H1 (cell line): ENCODE data around the gene LPIN2. TPM values are rescaled to one million over a fixed set of nuclear protein-coding genes. Genes with fewer than 3 reads are reported as not detected.

Experiments
- CTCF ChIA-PET: fragments of 300-600 bp; sonication (Branson Sonifier 250); formaldehyde crosslinking; loops from one replicate; lab custom pipeline; 2021; ENCODE audit not compliant: partially characterized antibody; lab: Charles Lee
- POLR2A ChIA-PET: fragments of 300-600 bp; sonication (Branson Sonifier 250); formaldehyde crosslinking; loops from one replicate; lab custom pipeline; 2021; ENCODE audit warnings: inconsistent platforms; ENCODE audit not compliant: partially characterized antibody; lab: Charles Lee
- DNase-seq, 2 experiments: peaks; one replicate each; pipeline versions ENCODE4 v3.0.0 to v3.0.0-alpha.2; 2010 to 2022; ENCODE audit warnings: low spot score in 2 of 2, low read depth in 1 of 2, mixed read lengths in 1 of 2
- FAIRE-seq: peaks from 2 replicates; lab custom pipeline; 2011; peaks lifted over from hg19 to GRCh38; lab: Jason Lieb, UNC
- H2AFZ ChIP-seq: 2 replicates; pipeline ENCODE4 v1.8.1; 2012; ENCODE audit warnings: low read length, inconsistent platforms
- H2AK5ac ChIP-seq: 2 replicates; pipeline ENCODE4 v1.6.1; 2013; ENCODE audit warnings: low read depth, low read length
- H2BK120ac ChIP-seq: replicated peaks from 2 replicates; pipeline ENCODE3; 2013; ENCODE audit warnings: low read depth, low read length, inconsistent platforms
- H2BK12ac ChIP-seq: 2 replicates; pipeline ENCODE4 v1.6.1; 2013; ENCODE audit warnings: low read depth, low read length
- H2BK15ac ChIP-seq: 2 replicates; pipeline ENCODE4 v1.6.1; 2013; ENCODE audit warnings: low read length
- H2BK20ac ChIP-seq: 2 replicates; pipeline ENCODE4 v1.6.1; 2013; ENCODE audit warnings: low read length
- H2BK5ac ChIP-seq: 2 replicates; pipeline ENCODE4 v1.6.1; 2013; ENCODE audit warnings: low read depth, low read length
- H3K14ac ChIP-seq: 2 replicates; pipeline ENCODE4 v1.6.1; 2013; ENCODE audit warnings: inconsistent platforms; ENCODE audit not compliant: insufficient read length
- H3K18ac ChIP-seq: 2 replicates; pipeline ENCODE4 v1.6.1; 2013; ENCODE audit warnings: low read length; ENCODE audit errors: extremely low read depth
- H3K23ac ChIP-seq: 2 replicates; pipeline ENCODE4 v1.6.1; 2013; ENCODE audit warnings: inconsistent platforms; ENCODE audit not compliant: insufficient read length
- H3K23me2 ChIP-seq: 2 replicates; pipeline ENCODE4 v1.6.1; 2013; ENCODE audit warnings: low read depth, low read length
- H3K27ac ChIP-seq: 2 replicates; pipeline ENCODE4 v1.6.1; 2011; ENCODE audit warnings: low read depth, low read length, inconsistent platforms
- H3K27me3 ChIP-seq, 4 experiments: replicated peaks in 1 of 4; 1 replicate in 1 of 4; 2 replicates in 3 of 4; pipeline versions ENCODE4 v1.6.1 to v1.8.1; 2011 to 2013; ENCODE audit warnings: low read length in 3 of 4, mild to moderate bottlenecking in 3 of 4, inconsistent platforms in 2 of 4, mixed read lengths in 2 of 4, moderate library complexity in 1 of 4; ENCODE audit not compliant: control insufficient read depth in 3 of 4, insufficient read depth in 3 of 4; ENCODE audit errors: extremely low read depth in 1 of 4
- H3K36me3 ChIP-seq, 4 experiments: 2 replicates each; pipeline versions ENCODE4 v1.6.1 to v1.8.1; 2011 to 2013; ENCODE audit warnings: mild to moderate bottlenecking in 4 of 4, low read length in 3 of 4, moderate library complexity in 2 of 4, control low read depth in 1 of 4, inconsistent platforms in 1 of 4; ENCODE audit not compliant: insufficient read depth in 4 of 4, control insufficient read depth in 2 of 4
- H3K4ac ChIP-seq: replicated peaks from 2 replicates; pipeline ENCODE3; 2013; ENCODE audit warnings: low read length, low read depth, mixed read lengths, inconsistent platforms; ENCODE audit not compliant: insufficient read length
- H3K4me1 ChIP-seq, 4 experiments: replicated peaks in 1 of 4; 1 replicate in 1 of 4; 2 replicates in 3 of 4; pipeline versions ENCODE4 v1.6.1 to v1.8.1; 2011 to 2013; ENCODE audit warnings: low read length in 3 of 4, inconsistent platforms in 2 of 4, mixed read lengths in 1 of 4; ENCODE audit not compliant: insufficient read depth in 4 of 4, control insufficient read depth in 3 of 4
- H3K4me2 ChIP-seq, 2 experiments: 2 replicates each; pipeline versions ENCODE4 v1.6.1 to v1.8.1; 2011 to 2013; ENCODE audit warnings: low read depth in 2 of 2, low read length in 2 of 2, control low read depth in 1 of 2, inconsistent platforms in 1 of 2, mild to moderate bottlenecking in 1 of 2; ENCODE audit not compliant: insufficient read depth in 1 of 2
- H3K4me3 ChIP-seq, 4 experiments: fragments of 200-600, 300-600 bp in 1 of 4; sonication (generic), shearing (Covaris generic), sonication (Bioruptor Twin) in 1 of 4; 2 replicates each; pipeline versions ENCODE4 v1.5.1 to v1.8.1; 2011 to 2016; ENCODE audit warnings: low read length in 4 of 4, low read depth in 3 of 4, control low read depth in 2 of 4, inconsistent platforms in 2 of 4, mild to moderate bottlenecking in 2 of 4, mixed read lengths in 1 of 4, moderate library complexity in 1 of 4; ENCODE audit not compliant: insufficient read depth in 2 of 4; ENCODE audit errors: extremely low read depth in 1 of 4
- H3K56ac ChIP-seq: replicated peaks from 2 replicates; pipeline ENCODE3; 2013; ENCODE audit warnings: low read depth, mild to moderate bottlenecking, mixed read lengths, low read length, inconsistent platforms; ENCODE audit not compliant: insufficient read length
- H3K79me1 ChIP-seq: 2 replicates; pipeline ENCODE4 v1.6.1; 2013; ENCODE audit warnings: low read depth, low read length, control low read depth
- H3K79me2 ChIP-seq, 2 experiments: 2 replicates each; pipeline versions ENCODE4 v1.6.1 to v1.8.1; 2012 to 2013; ENCODE audit warnings: low read length in 2 of 2, mild to moderate bottlenecking in 2 of 2, inconsistent platforms in 1 of 2; ENCODE audit not compliant: insufficient read depth in 2 of 2, control insufficient read depth in 1 of 2
- H3K9ac ChIP-seq, 4 experiments: replicated peaks in 1 of 4; 1 replicate in 1 of 4; 2 replicates in 3 of 4; pipeline versions ENCODE4 v1.6.1 to v1.8.1; 2011 to 2013; ENCODE audit warnings: low read depth in 3 of 4, low read length in 3 of 4, control low read depth in 2 of 4, mild to moderate bottlenecking in 2 of 4, moderate library complexity in 2 of 4, inconsistent platforms in 1 of 4; ENCODE audit errors: extremely low read depth in 1 of 4
- H3K9me3 ChIP-seq, 2 experiments: 2 replicates each; pipeline versions ENCODE4 v1.6.1 to v1.8.1; 2012 to 2013; ENCODE audit warnings: mild to moderate bottlenecking in 2 of 2, moderate library complexity in 2 of 2, control low read depth in 1 of 2, inconsistent platforms in 1 of 2, low read depth in 1 of 2, low read length in 1 of 2, mixed read lengths in 1 of 2; ENCODE audit not compliant: insufficient read depth in 2 of 2
- H4K20me1 ChIP-seq, 2 experiments: replicated peaks in 1 of 2; 2 replicates each; pipeline versions ENCODE3 to v1.8.1; 2011 to 2013; ENCODE audit warnings: inconsistent platforms in 2 of 2, low read length in 2 of 2, mild to moderate bottlenecking in 1 of 2; ENCODE audit not compliant: insufficient read depth in 2 of 2, control insufficient read depth in 1 of 2
- H4K5ac ChIP-seq: 2 replicates; pipeline ENCODE4 v1.6.1; 2013; ENCODE audit warnings: low read length, low read depth, mixed read lengths, inconsistent platforms; ENCODE audit not compliant: insufficient read length
- H4K8ac ChIP-seq: 2 replicates; pipeline ENCODE4 v1.8.0; 2013; ENCODE audit warnings: mild to moderate bottlenecking, moderate library complexity, low read length, inconsistent platforms; ENCODE audit not compliant: insufficient read depth; ENCODE audit errors: extremely low read depth
- H4K91ac ChIP-seq: replicated peaks from 2 replicates; pipeline ENCODE3; 2013; ENCODE audit warnings: low read length, mixed read lengths, inconsistent platforms; ENCODE audit not compliant: insufficient read length
- ATF2 ChIP-seq: IDR thresholded peaks from 2 replicates; pipeline ENCODE4 v1.6.1; 2012; ENCODE audit warnings: low read length, inconsistent platforms
- BACH1 ChIP-seq: IDR thresholded peaks from 2 replicates; pipeline ENCODE4 v1.6.1; 2012; ENCODE audit warnings: low read length, improper control_type of control experiment
- EZH2 ChIP-seq: fragments of 200-600 bp; sonication (generic); IDR thresholded peaks from 2 replicates; pipeline ENCODE4 v1.7.1; 2012; ENCODE audit warnings: low read depth, mild to moderate bottlenecking, moderate library complexity, low read length, inconsistent platforms; ENCODE audit not compliant: severe bottlenecking
- GABPA ChIP-seq: IDR thresholded peaks from 2 replicates; pipeline ENCODE4 v1.6.1; 2011; ENCODE audit warnings: mild to moderate bottlenecking, low read length, moderate library complexity, borderline replicate concordance; ENCODE audit not compliant: insufficient read depth
- GTF2F1 ChIP-seq: IDR thresholded peaks from 2 replicates; pipeline ENCODE4 v1.6.1; 2012; ENCODE audit warnings: low read depth, low read length, improper control_type of control experiment, borderline replicate concordance
- RBBP5 ChIP-seq: IDR thresholded peaks from 2 replicates; pipeline ENCODE4 v1.7.1; 2012; ENCODE audit warnings: low read depth, mild to moderate bottlenecking, inconsistent platforms, low read length, moderate library complexity, borderline replicate concordance
- SIX5 ChIP-seq: IDR thresholded peaks from 2 replicates; pipeline ENCODE4 v1.6.1; 2011; ENCODE audit warnings: mild to moderate bottlenecking, low read depth, low read length
- TAF7 ChIP-seq: optimal IDR thresholded peaks from 2 replicates; pipeline ENCODE3; 2011; ENCODE audit warnings: low read depth, mild to moderate bottlenecking, inconsistent platforms, low read length, moderate library complexity, borderline replicate concordance
- WGBS, 2 experiments: shearing (Covaris generic) in 1 of 2; methylation state at CpG; one replicate each; pipeline versions ENCODE4 v1.1.6 to v1.1.7; 2013 to 2015; ENCODE audit warnings: low lambda C conversion rate in 2 of 2, mixed read lengths in 2 of 2, inconsistent platforms in 1 of 2, low coverage in 1 of 2, missing lambda C conversion rate in 1 of 2; ENCODE audit not compliant: insufficient replicate concordance in 2 of 2, insufficient coverage in 1 of 2, insufficient read length in 1 of 2; ENCODE audit errors: extremely low coverage in 1 of 2, missing lambda C conversion rate in 1 of 2; 5-methylcytosine and 5-hydroxymethylcytosine counted together
- polyA plus RNA-seq, 7 experiments: library from polyadenylated mRNA; depleted of rRNA in 3 of 7; stranded (reverse) in 5 of 7; unstranded in 2 of 7; fragments of >200 nt in 5 of 7; fragments of 200-250 nt in 2 of 7; gene quantifications; 1 replicate in 5 of 7; 2 replicates in 1 of 7; 4 replicates in 1 of 7; pipeline versions ENCODE4 v1.2.1 to v1.2.3, GENCODE V29; 2011 to 2013; ENCODE audit warnings: missing spikeins in 2 of 7, mixed read lengths in 2 of 7
- total RNA-seq: library from RNA; stranded (reverse); fragmentation: NEBNext Ultra II Directional; extraction: Animal tissue kit (Norgen Biotek cat#: 25700); gene quantifications from 2 replicates; pipeline ENCODE4 v1.2.1, GENCODE V29; 2021

The LPIN2 gene
- total and polyA plus RNA-seq, 2 of the 8 experiments (the other 6 are each of a cell fraction or from before 2014, with no cell fraction given), result 7.4 to 14.2 TPM

DNA sequence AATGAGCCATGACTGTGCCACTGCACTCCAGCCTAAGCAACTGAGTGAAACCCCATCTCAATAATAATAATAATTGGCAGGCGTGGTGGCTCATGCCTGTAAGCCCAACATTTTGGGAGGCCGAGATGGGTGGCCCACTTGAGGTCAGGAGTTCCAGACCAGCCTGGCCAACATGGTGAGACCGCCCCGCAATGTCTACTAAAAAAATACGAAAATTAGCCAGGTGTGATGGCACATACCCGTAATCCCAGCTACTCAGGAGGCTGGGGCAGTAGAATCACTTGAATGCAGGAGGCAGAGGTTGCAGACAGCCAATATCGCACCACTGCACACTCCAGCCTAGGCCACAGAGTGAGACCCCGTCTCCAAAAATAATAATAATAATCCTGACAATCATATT lies 27.9 kb upstream of the LPIN2 start:
- no peaks in the 10 kb centered on the region for H4K20me1 ChIP-seq
- H3K4me3 ChIP-seq, result no peak overlapping the region
- H2BK15ac ChIP-seq, result no peak overlapping the region
- TF ChIP-seq RBBP5 (no peak), SIX5 (no peak), GTF2F1 (no peak), ATF2 (no peak), GABPA (no peak), TAF7 (no peak), BACH1 (no peak), EZH2 (no peak)
- H4K8ac ChIP-seq, result no peak overlapping the region
- H4K5ac ChIP-seq, result no peak overlapping the region
- no peak overlapping the region for H3K14ac ChIP-seq
- no peak overlapping the region for H2BK12ac ChIP-seq
- H3K18ac ChIP-seq, result no peak overlapping the region
- no peak overlapping the region for H3K23ac ChIP-seq
- H2AK5ac ChIP-seq, result no peak overlapping the region
- FAIRE-seq (no peak), DNase-seq (no peak)
- WGBS, 2 experiments, result 86% methylated on average over 8 of the region's 8 CpGs; no CpG with 5 or more reads in 1 of the 2 experiments
- H4K91ac ChIP-seq, result no peak overlapping the region
- no peak overlapping the region for H3K4me2 ChIP-seq
- H3K79me2 ChIP-seq, result no peaks in the 10 kb centered on the region
- H3K27ac ChIP-seq, result no peak overlapping the region
- no peak overlapping the region for H3K9ac ChIP-seq
- no peak overlapping the region for H2BK20ac ChIP-seq
- H3K27me3 ChIP-seq, result no peaks in the 10 kb centered on the region
- POLR2A ChIA-PET, result no interaction called here
- H3K9me3 ChIP-seq, result no peaks in the 10 kb centered on the region
- no peak overlapping the region for H2BK120ac ChIP-seq
- no peak overlapping the region for H3K56ac ChIP-seq
- no peak overlapping the region for H2BK5ac ChIP-seq
- no peaks in the 10 kb centered on the region for H3K36me3 ChIP-seq
- H3K4me1 ChIP-seq, result no peaks in the 10 kb centered on the region; a peak in 1 of 7 replicates
- H3K23me2 ChIP-seq, result no peaks in the 10 kb centered on the region
- H3K79me1 ChIP-seq, result no peaks in the 10 kb centered on the region
- H3K4ac ChIP-seq, result no peak overlapping the region
- CTCF ChIA-PET, result interaction anchor here (0.6 to 1.8 kb wide), 3 partner anchors 22 to 88 kb away, joined by 3 to 6 read pairs (median 4); no protein-coding TSS in a partner anchor
- no peak overlapping the region for H2AFZ ChIP-seq
